ENCODE data around the gene PITRM1. TPM values are rescaled to one million over a fixed set of nuclear protein-coding genes. Genes with fewer than 3 reads are reported as not detected.

Gene PITRM1
- total RNA-seq, 1 donor from 2014 or later: 65.8 TPM

GRCh38 chr10:3119796-3120459, 52.7 kb downstream of the PITRM1 start:
- Mint-ChIP-seq H3K27ac (ENCODE audit: unreplicated experiment) (no peak overlapping the region), H3K9me3 (ENCODE audit: unreplicated experiment) (peaks cover 3% of the 10 kb centered on the region), H3K27me3 (ENCODE audit: unreplicated experiment) (peaks cover 3% of the 10 kb centered on the region), H3K36me3 (ENCODE audit: unreplicated experiment) (no peaks in the 10 kb centered on the region), H3K4me3 (ENCODE audit: unreplicated experiment) (no peak overlapping the region), H3K4me1 (ENCODE audit: low read depth, unreplicated experiment) (peaks cover 4% of the 10 kb centered on the region)
- TF ChIP-seq, protein P1, sequence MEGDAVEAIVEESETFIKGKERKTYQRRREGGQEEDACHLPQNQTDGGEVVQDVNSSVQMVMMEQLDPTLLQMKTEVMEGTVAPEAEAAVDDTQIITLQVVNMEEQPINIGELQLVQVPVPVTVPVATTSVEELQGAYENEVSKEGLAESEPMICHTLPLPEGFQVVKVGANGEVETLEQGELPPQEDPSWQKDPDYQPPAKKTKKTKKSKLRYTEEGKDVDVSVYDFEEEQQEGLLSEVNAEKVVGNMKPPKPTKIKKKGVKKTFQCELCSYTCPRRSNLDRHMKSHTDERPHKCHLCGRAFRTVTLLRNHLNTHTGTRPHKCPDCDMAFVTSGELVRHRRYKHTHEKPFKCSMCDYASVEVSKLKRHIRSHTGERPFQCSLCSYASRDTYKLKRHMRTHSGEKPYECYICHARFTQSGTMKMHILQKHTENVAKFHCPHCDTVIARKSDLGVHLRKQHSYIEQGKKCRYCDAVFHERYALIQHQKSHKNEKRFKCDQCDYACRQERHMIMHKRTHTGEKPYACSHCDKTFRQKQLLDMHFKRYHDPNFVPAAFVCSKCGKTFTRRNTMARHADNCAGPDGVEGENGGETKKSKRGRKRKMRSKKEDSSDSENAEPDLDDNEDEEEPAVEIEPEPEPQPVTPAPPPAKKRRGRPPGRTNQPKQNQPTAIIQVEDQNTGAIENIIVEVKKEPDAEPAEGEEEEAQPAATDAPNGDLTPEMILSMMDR (IDR thresholded peaks at IDR 0.05; ENCODE audit: partially characterized antibody, unreplicated experiment): peak; percentile 75
- peak; percentile 50 for DNase-seq

- TF ChIP-seq, protein P1 (IDR thresholded peaks at IDR 0.05; ENCODE audit: partially characterized antibody, unreplicated experiment): no peak
- Mint-ChIP-seq H3K9me3 (ENCODE audit: unreplicated experiment) (peaks cover 3% of the 10 kb centered on the region), H3K36me3 (ENCODE audit: unreplicated experiment) (no peaks in the 10 kb centered on the region), H3K27me3 (ENCODE audit: unreplicated experiment) (peaks cover 3% of the 10 kb centered on the region), H3K4me1 (ENCODE audit: low read depth, unreplicated experiment) (peaks cover 4% of the 10 kb centered on the region), H3K4me3 (ENCODE audit: unreplicated experiment) (no peak overlapping the region), H3K27ac (ENCODE audit: unreplicated experiment) (no peak overlapping the region)
- DNase-seq: no peak
These were observed 53.9 kb downstream of the PITRM1 start for GRCh38 chr10:3118641-3119091.

DNA sequence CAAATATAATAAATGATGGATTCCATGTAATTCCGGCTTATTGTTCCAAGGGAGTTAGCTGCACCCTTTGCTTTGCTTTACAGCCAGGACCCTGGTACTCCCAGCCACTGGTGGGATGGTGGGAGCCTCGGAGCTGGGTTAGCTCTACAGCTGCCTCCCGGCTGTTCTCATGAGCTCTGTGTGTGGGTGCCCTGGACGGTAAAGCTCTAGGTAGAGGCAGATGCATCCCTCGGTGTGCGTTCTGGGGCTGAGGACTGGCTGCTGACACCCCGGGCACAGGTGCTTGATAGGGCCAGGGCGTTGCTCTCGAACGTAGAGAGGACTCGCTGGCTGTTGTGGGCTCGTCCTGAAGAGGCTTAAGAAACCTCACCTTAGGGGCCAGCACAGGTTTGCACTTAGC, 55.1 kb downstream of the PITRM1 start:
- Mint-ChIP-seq H3K36me3 (ENCODE audit: unreplicated experiment) (no peaks in the 10 kb centered on the region), H3K4me3 (ENCODE audit: unreplicated experiment) (no peak overlapping the region), H3K4me1 (ENCODE audit: low read depth, unreplicated experiment) (peaks cover 4% of the 10 kb centered on the region), H3K27me3 (ENCODE audit: unreplicated experiment) (peaks cover 3% of the 10 kb centered on the region), H3K9me3 (ENCODE audit: unreplicated experiment) (peaks cover 3% of the 10 kb centered on the region), H3K27ac (ENCODE audit: unreplicated experiment) (no peak overlapping the region)
- DNase-seq: no peak
- TF ChIP-seq, protein P1 (IDR thresholded peaks at IDR 0.05; ENCODE audit: partially characterized antibody, unreplicated experiment): no peak

DNA sequence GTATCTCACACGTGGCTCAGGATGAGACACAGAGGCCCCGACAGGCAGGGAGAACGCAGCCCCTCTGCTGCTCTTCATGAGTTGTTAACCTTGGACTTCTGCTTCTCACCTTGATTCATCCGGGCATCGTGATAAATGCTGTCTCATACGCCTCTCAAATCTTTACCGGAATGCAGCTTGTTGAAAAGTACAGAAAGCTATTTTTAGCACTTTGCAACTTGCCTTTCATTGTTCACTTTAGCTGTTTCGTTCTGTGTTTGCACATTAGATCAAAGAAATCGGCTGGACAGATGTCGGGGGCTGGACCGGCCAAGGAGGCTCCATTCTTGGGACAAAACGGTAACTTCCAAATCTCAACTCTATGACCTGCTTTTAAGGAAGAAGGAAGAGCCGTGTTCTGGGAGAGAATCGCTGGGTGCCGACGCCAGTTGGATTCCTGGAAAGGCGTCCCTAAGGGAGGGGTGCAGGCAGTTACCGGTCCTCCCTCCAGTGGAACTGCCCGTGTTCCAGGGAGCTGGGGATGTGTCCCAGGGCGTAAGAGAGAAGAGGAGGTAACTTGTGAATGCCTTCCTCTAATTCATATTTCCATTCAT, 56.0 kb downstream of the PITRM1 start:
- no peak for DNase-seq
- no peak overlapping the region for H3K4me3 Mint-ChIP-seq (ENCODE audit: unreplicated experiment)
- peaks cover 3% of the 10 kb centered on the region for H3K27me3 Mint-ChIP-seq (ENCODE audit: unreplicated experiment)
- H3K4me1 Mint-ChIP-seq (ENCODE audit: low read depth, unreplicated experiment): peaks cover 4% of the 10 kb centered on the region
- TF ChIP-seq, protein P1 (IDR thresholded peaks at IDR 0.05; ENCODE audit: partially characterized antibody, unreplicated experiment): no peak
- H3K27ac Mint-ChIP-seq (ENCODE audit: unreplicated experiment): no peak overlapping the region
- H3K9me3 Mint-ChIP-seq (ENCODE audit: unreplicated experiment): peaks cover 3% of the 10 kb centered on the region
- no peaks in the 10 kb centered on the region for H3K36me3 Mint-ChIP-seq (ENCODE audit: unreplicated experiment)

GRCh38 chr10:3115685-3116084, 56.9 kb downstream of the PITRM1 start:
- DNase-seq: no peak
- H3K9me3 Mint-ChIP-seq (ENCODE audit: unreplicated experiment): peaks cover 3% of the 10 kb centered on the region
- H3K36me3 Mint-ChIP-seq (ENCODE audit: unreplicated experiment): no peaks in the 10 kb centered on the region
- peaks cover 4% of the 10 kb centered on the region for H3K4me1 Mint-ChIP-seq (ENCODE audit: low read depth, unreplicated experiment)
- H3K27me3 Mint-ChIP-seq (ENCODE audit: unreplicated experiment): peaks cover 3% of the 10 kb centered on the region
- TF ChIP-seq, protein P1 (IDR thresholded peaks at IDR 0.05; ENCODE audit: partially characterized antibody, unreplicated experiment): no peak
- no peak overlapping the region for H3K27ac Mint-ChIP-seq (ENCODE audit: unreplicated experiment)
- H3K4me3 Mint-ChIP-seq (ENCODE audit: unreplicated experiment): no peak overlapping the region

All from glutamatergic neuron (in vitro differentiated cells).